ENCODE results near the gene AGBL2.
A peak's percentile ranks its signal among the peaks of the same experiment; 100 is the strongest.
"Not testable (repeated sequence)": the region's sequence is repeated elsewhere in the genome, so short reads cannot be mapped to it uniquely, and the experiment has no call there.

AGBL2 gene

DNA sequence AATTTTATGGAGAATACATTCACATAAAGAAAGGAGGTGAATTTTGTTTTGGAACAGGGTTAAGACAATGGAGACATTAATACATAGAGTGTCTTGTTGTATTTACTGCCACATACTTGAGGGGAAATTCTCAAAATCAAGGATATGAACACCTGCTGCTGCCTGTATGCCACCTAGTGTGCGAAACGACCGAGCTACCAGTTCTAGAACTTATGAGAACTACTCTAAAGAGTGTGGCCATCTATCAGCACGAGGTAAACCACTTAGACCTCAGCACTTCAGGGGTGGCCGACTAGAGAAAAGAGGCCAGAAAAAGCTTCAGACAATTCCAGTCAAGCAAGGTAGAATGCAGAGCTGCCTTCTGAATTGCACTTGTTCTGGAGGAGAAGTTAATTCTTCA, 1.5 kb upstream of the AGBL2 start:
- no peak overlapping the region for H3K4me3 Mint-ChIP-seq
- ATAC-seq (replicated peaks) = no peak

DNA sequence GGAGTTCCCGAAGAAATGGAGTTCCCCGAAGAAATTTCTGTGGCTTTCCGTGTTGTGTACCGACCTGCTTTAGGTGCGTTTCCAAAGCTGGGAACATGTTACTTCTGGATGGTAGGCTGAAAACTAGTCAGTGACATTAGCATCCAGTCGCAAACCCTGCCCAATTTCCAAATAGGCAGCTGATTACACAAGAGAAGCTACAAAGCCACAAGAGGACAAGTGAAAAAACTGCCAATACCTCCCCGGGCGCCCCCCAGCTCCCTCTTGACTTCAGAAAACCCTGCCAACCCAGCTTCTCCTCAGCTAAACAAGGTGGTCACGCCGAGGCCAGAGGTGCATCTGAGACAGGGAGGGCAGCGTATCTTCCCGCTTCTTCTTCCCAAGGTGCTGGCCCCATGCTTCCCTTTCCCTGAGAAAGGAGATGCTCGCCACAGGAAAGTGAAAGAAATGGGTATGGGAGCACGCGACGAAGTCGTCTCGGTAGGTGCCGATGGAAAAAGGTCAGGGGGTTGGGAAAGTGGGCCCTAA, 551 bp downstream of the AGBL2 start:
- peak; percentile 18 to 28 for ATAC-seq (replicated peaks)
- no peaks in the 10 kb centered on the region for H3K27me3 Mint-ChIP-seq
- DNase-seq = no peak
- peak overlapping the region; percentile 98 for H3K27ac Mint-ChIP-seq
- peaks cover 10 to 23% of the 10 kb centered on the region in 2 donors for H3K4me1 Mint-ChIP-seq
- H3K4me3 Mint-ChIP-seq = peak overlapping the region; percentile 93 to 95
- H3K36me3 Mint-ChIP-seq = peaks cover 6 to 7% of the 10 kb centered on the region in 2 donors
- H3K9me3 Mint-ChIP-seq = no peaks in the 10 kb centered on the region

More for the DNA sequence above, 1.5 kb upstream of the AGBL2 start:
- H3K36me3 Mint-ChIP-seq = peaks cover 6 to 10% of the 10 kb centered on the region in 2 donors
- no peaks in the 10 kb centered on the region for H3K27me3 Mint-ChIP-seq
- H3K27ac Mint-ChIP-seq = no peak overlapping the region
- DNase-seq = no peak
- peaks cover 10 to 23% of the 10 kb centered on the region in 2 donors for H3K4me1 Mint-ChIP-seq
- H3K9me3 Mint-ChIP-seq = no peaks in the 10 kb centered on the region

DNA sequence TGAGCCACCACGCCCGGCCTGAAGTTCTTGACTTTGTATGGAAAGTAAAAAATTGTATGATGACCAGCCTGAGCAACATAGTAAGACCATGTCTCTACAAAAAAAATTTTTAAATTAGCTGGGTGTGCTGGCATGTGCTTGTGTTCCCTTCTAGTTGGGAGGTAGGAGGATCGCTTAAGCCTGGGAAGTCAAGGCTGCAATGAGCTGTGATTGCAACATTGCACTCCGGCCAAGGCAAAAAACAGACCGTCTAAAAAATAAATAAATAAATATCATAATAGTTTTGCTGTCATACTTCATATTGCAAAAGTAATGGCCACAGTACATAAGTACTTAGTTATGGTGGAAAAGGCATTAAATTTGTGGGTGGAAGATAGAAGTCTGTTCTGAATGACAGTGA, 3.4 kb downstream of the AGBL2 start:
- Mint-ChIP-seq H3K27me3 (no peaks in the 10 kb centered on the region), H3K4me1 (peaks cover 10 to 23% of the 10 kb centered on the region in 2 donors), H3K27ac (no peak overlapping the region), H3K9me3 (no peaks in the 10 kb centered on the region), H3K36me3 (peaks cover 9 to 20% of the 10 kb centered on the region in 2 donors), H3K4me3 (no peak overlapping the region)
- DNase-seq (no peak), ATAC-seq (replicated peaks) (no peak)

DNA sequence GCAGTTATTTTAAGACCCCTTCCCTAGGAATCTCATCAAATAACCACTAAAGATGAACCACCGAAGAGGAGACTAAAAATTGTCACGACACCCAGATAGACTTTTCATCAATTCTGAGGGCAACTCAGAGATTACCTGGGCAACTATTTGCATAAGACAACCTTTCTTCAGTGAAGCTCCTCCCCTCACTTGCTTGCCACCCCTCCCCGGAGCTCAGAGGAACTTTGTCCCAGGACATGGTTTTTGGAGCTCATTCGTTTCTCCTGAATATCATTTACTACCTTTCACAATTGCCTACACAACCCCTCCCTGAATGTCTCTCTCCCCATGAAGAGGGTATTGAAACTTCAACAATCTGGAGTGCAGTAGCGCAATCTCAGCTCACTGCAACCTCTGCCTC, 3.9 kb downstream of the AGBL2 start:
- DNase-seq (no peak), ATAC-seq (replicated peaks) (no peak)
- Mint-ChIP-seq H3K9me3 (no peaks in the 10 kb centered on the region), H3K27ac (no peak overlapping the region), H3K27me3 (no peaks in the 10 kb centered on the region), H3K36me3 (peaks cover 9 to 18% of the 10 kb centered on the region in 2 donors), H3K4me3 (no peak overlapping the region), H3K4me1 (peaks cover 10 to 23% of the 10 kb centered on the region in 2 donors)

DNA sequence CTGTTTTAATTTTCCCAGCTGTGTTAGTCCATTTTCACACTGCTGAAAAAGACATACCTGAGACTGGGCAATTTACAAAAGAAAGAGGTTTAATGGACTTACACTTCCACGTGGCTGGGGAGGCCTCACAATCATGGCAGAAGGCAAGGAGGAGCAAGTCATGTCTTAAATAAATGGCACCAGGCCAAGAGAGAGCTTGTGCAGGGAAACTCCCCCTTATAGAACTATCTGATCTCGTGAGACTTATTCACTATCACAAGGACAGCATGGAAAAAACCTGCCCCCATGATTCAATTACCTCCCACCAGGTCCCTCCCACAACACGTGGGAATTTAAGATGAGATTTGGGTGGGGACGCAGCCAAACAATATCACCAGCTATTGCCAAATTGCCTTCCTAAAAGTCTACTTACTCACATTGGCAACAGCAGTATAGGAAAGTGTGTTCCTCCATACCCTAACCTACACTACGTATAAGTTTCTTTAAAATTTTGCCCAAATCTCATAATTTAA, 7.8 kb downstream of the AGBL2 start:
- not testable (repeated sequence) for H3K27me3 Mint-ChIP-seq; H3K9me3 Mint-ChIP-seq; DNase-seq; H3K4me3 Mint-ChIP-seq; H3K4me1 Mint-ChIP-seq; ATAC-seq (replicated peaks); H3K27ac Mint-ChIP-seq
- peaks cover 4 to 14% of the 10 kb centered on the region in 2 donors for H3K36me3 Mint-ChIP-seq

DNA sequence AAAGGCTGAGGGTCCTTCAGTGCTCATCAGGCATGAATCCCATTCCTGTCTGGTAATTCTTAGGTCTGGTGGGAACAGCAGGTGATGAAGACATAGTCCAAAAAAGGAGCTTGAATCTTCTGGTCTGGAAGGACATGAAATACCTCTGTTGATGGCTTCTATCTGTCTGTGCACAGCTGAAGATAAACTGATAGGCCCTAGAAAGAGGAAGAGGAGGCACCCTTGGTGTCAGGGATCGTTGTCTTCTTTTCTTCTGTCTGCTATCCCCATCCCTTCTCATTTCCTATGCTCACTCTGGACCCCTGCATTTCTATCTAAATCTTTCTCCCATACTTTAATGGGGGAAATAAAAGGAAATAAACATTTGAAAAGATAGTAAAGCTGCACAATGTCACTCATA, 9.4 kb downstream of the AGBL2 start:
- no peak for ATAC-seq (replicated peaks)
- Mint-ChIP-seq H3K4me1 (peaks cover 0 to 6% of the 10 kb centered on the region in 2 donors), H3K4me3 (no peak overlapping the region), H3K27me3 (no peaks in the 10 kb centered on the region), H3K27ac (no peak overlapping the region), H3K9me3 (no peaks in the 10 kb centered on the region), H3K36me3 (peaks cover 4 to 14% of the 10 kb centered on the region in 2 donors)
- no peak for DNase-seq

DNA sequence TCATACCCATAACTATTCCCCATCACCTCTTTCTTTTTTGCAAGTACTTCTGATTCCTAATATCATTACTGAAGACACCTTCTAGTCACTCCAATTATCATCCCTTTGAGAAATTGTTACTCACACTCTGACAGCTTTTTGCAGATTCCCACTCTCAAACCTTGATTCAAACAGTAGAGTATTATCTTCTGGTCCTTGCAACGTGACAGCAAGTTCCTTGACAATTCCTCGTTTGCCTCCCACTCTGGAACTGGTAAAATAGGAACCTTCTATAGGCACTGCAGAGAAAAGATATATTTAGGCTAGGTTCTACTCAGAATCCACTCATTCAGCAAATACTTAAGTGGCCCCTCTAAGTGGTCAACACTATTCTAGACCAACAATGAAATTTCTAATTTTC, 23.2 kb downstream of the AGBL2 start:
- Mint-ChIP-seq H3K4me3 (no peak overlapping the region), H3K4me1 (no peaks in the 10 kb centered on the region), H3K36me3 (peaks cover 0 to 5% of the 10 kb centered on the region in 2 donors), H3K27me3 (no peaks in the 10 kb centered on the region), H3K27ac (no peak overlapping the region), H3K9me3 (peaks cover 0 to 2% of the 10 kb centered on the region in 2 donors)
- DNase-seq (no peak), ATAC-seq (replicated peaks) (no peak)

DNA sequence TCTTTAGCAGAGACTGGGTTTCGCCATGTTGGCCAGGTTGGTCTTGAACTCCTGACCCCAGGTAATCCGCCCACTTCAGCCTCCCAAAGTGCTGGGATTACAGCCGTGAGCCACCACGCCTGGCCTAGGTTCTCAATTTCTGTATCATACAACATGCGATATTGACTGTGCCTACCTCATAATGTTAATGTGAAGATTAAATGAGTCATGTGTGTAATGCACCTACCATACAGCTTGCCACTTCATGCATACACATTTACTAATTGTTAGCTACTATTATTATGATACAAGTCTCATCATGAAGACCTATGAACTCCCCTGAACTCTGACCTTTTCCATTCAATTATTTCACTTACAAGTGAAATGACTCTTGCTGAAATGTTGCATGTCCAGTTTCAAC, 25.7 kb downstream of the AGBL2 start:
- Mint-ChIP-seq H3K36me3 (peaks cover 0 to 5% of the 10 kb centered on the region in 2 donors), H3K4me1 (no peaks in the 10 kb centered on the region), H3K4me3 (no peak overlapping the region), H3K27ac (no peak overlapping the region), H3K27me3 (no peaks in the 10 kb centered on the region), H3K9me3 (peaks cover 0 to 2% of the 10 kb centered on the region in 2 donors)
- ATAC-seq (replicated peaks) (no peak), DNase-seq (no peak)

DNA sequence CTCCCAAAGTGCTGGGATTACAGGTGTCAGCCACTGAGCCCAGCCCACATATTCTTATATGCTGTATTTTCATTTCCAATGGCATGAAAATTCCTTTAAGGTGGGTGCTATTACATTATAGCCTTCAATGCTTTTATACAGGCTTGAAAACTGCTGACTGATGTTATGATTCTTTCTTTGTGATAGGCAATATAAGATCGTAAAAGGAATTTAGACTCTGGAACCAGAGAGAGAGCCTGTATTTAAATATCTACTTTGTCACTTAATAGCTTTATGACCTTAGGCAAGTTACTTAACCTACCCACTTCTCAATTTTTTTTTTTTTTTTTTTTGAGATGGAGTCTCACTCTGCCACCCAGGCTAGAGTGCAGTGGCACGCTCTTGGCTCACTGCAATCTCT, 26.2 kb downstream of the AGBL2 start:
- Mint-ChIP-seq H3K4me1 (no peaks in the 10 kb centered on the region), H3K9me3 (peaks cover 0 to 2% of the 10 kb centered on the region in 2 donors), H3K36me3 (peaks cover 0 to 5% of the 10 kb centered on the region in 2 donors), H3K27ac (no peak overlapping the region), H3K4me3 (no peak overlapping the region), H3K27me3 (no peaks in the 10 kb centered on the region)
- no peak for DNase-seq
- ATAC-seq (replicated peaks) = no peak

DNA sequence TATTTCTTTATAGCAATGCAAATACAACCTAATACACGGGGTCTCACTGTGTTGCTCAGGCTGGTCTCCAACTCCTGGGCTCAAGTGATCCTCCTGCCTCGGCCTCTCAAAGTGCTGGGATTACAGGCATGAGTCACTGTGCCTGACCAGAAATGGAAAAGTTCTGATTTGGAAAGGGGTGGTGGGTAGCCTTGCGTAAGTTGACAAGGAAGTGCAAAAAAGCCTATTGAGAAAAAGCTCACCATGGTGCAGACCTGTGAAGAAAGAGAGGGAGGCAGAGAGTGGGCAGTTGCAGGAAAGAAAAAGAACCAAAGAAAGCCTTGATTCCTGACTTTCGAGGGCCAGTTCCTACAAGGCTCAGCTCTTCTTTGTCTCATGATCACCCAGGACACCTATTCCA, 27.1 kb downstream of the AGBL2 start:
- H3K27me3 Mint-ChIP-seq = no peaks in the 10 kb centered on the region
- ATAC-seq (replicated peaks) (no peak), DNase-seq (no peak)
- H3K36me3 Mint-ChIP-seq = peaks cover 0 to 5% of the 10 kb centered on the region in 2 donors
- no peak overlapping the region for H3K27ac Mint-ChIP-seq
- peaks cover 0 to 2% of the 10 kb centered on the region in 2 donors for H3K9me3 Mint-ChIP-seq
- H3K4me3 Mint-ChIP-seq = no peak overlapping the region
- H3K4me1 Mint-ChIP-seq = peaks cover 0 to 4% of the 10 kb centered on the region in 2 donors

DNA sequence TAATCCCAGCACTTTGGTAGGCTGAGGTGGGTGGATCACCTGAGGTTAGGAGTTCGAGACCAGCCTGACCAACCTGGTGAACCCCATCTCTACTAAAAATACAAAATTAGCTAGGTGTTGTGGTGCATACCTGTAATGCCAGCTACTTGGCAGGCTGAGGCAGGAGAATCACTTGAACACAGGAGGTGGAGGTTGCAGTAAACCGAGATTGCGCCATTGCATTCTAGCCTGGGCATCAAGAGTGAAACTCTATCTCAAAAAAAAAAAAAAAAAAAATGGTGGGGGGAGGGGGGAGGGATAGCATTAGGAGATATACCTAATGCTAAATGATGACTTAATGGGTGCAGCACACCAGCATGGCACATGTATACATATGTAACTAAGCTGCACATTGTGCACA, 28.5 kb downstream of the AGBL2 start:
- ATAC-seq (replicated peaks); H3K36me3 Mint-ChIP-seq; DNase-seq; H3K9me3 Mint-ChIP-seq; H3K27me3 Mint-ChIP-seq; H3K4me3 Mint-ChIP-seq; H3K27ac Mint-ChIP-seq: not testable (repeated sequence)
- H3K4me1 Mint-ChIP-seq = peaks cover 7 to 13% of the 10 kb centered on the region in 2 donors

DNA sequence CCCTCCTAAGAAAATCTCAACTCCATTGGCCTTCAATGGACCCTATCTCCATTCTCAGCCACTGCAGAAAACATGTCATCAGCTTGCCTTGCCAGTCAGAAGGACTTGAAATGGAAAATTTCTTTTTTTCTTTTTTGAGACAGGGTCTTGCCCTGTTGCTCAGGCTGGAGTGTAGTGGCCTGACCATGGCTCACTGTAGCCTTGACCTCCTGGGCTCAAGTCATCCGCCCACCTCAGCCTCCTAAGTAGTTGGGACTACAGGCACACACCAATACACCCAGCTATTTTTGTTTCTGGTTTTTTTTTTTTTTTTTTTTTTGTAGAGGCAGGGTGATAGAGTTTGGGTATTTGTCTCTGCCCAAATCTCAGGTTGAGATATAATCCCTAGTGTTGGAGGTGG, 29.0 kb downstream of the AGBL2 start:
- peaks cover 7 to 13% of the 10 kb centered on the region in 2 donors for H3K4me1 Mint-ChIP-seq
- H3K9me3 Mint-ChIP-seq = peaks cover 0 to 2% of the 10 kb centered on the region in 2 donors
- no peak overlapping the region for H3K4me3 Mint-ChIP-seq
- no peak overlapping the region for H3K27ac Mint-ChIP-seq
- peaks cover 0 to 5% of the 10 kb centered on the region in 2 donors for H3K36me3 Mint-ChIP-seq
- no peaks in the 10 kb centered on the region for H3K27me3 Mint-ChIP-seq
- ATAC-seq (replicated peaks) (no peak), DNase-seq (no peak)

DNA sequence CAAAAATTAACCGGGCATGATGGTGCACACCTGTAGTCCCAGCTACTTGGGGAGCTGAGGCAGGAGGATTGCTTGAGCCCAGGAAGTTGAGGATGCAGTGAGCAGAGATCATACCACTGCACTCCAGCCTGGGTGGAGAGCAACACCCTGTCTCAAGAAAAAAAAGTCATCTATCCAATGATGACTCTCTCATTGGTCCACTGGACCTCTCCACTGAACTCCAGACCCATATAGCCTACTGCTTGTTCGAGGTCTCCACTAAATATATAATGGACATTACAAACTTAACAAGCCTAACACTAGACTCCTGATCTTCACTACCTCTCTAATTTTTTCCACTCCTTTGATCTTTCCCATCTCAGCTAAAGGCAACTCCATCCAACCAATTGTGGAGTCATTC, 39.3 kb downstream of the AGBL2 start:
- Mint-ChIP-seq H3K27me3 (no peaks in the 10 kb centered on the region), H3K27ac (no peak overlapping the region), H3K36me3 (peaks cover 0 to 2% of the 10 kb centered on the region in 2 donors), H3K4me1 (peaks cover 0 to 5% of the 10 kb centered on the region in 2 donors), H3K4me3 (no peak overlapping the region), H3K9me3 (no peaks in the 10 kb centered on the region)
- ATAC-seq (replicated peaks) = no peak
- no peak for DNase-seq

DNA sequence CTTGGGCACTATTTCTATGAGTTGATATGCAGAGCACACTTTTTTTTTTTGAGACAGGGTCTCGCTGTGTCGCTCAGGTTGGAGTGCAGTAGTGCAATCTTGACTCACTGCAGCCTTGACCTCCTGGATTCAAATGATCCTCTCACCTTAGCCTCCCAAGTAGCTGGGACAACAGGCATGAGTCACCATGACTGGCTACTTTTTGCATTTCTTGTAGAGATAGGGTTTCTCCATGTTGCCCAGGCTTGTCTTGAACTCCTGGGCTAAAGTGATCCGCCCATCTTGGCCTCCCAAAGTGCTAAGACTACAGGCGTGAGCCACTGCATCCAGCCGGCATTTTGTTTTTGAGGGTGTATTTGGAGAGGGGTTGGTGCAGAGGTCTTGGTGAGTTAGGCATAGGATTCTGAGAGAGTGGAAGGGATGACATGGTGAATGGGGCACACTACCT, 42.9 kb downstream of the AGBL2 start:
- Mint-ChIP-seq H3K27me3 (no peaks in the 10 kb centered on the region), H3K9me3 (no peaks in the 10 kb centered on the region), H3K36me3 (peaks cover 0 to 2% of the 10 kb centered on the region in 2 donors), H3K4me1 (peaks cover 0 to 5% of the 10 kb centered on the region in 2 donors), H3K27ac (peak overlapping the region; percentile 75), H3K4me3 (no peak overlapping the region)
- ATAC-seq (replicated peaks) = no peak
- no peak for DNase-seq

DNA sequence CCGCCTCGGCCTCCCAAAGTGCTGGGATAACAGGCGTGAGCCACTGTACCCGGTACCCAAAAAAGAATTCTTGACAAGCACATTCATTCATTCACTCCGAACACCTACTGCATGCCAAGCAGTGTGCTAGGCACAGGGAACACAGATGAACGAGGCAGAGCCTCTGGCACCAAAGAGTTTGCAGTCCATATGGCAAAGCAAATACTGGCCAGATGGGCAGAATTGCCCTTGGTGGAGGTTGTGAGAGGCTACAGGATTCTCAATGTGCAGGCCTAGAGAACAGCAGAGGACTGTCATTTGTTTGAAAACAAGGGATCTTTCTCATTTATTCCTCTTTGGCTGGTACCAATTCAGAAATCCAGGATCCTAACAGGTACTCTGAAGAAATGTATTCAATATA, 45.3 kb downstream of the AGBL2 start:
- Mint-ChIP-seq H3K4me1 (peaks cover 0 to 5% of the 10 kb centered on the region in 2 donors), H3K4me3 (no peak overlapping the region), H3K36me3 (peaks cover 0 to 2% of the 10 kb centered on the region in 2 donors), H3K9me3 (no peaks in the 10 kb centered on the region), H3K27me3 (no peaks in the 10 kb centered on the region), H3K27ac (no peak overlapping the region)
- no peak for ATAC-seq (replicated peaks)
- no peak for DNase-seq

Data from stimulated activated naive B cell treated with anti-CD40 and anti-IgM and Interleukin-4, amounts not matched to agents 10 μg/mL and 1 μg/mL and 100 μg/mL, for 72 hours (primary cell).